ENCODE results near the gene CRB1. TPM values are rescaled to one million over a fixed set of nuclear protein-coding genes. Genes with fewer than 3 reads are reported as not detected.

Gene CRB1
- total and polyA plus RNA-seq, 2 donors from 2014 or later, result 0.16 to 1.2 TPM

DNA sequence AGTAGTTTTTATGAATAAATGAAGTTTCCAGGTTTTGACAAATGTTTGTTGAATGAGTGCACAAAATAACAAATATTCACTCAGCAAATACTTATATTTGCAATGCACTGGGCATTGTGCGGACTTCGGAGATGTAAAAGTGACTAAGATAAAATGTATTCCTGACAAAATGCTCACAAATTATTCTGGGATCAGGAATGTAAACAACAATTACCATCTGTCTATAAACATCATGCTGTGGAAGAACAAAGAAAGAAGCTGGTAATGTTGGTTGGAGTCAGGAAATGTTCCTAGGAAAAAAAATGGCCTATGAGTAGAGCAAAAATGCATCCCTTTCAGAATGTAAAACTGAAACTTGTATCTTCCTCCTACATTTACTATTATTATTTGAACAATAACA lies 68.5 kb downstream of the CRB1 start:
- FAIRE-seq, result no peak
- TF ChIP-seq CTCF (IDR thresholded peaks at IDR 0.05; ENCODE audit: borderline replicate concordance, extremely low read depth, insufficient read depth), result no peak
- Histone ChIP-seq H3K27me3 (ENCODE audit: control insufficient read depth, insufficient read depth, low read length) (no peaks in the 10 kb centered on the region), H3K36me3 (ENCODE audit: control insufficient read depth in 2 of 3, insufficient read depth in 3 of 3, low read length in 3 of 3) (no peaks in the 10 kb centered on the region), H3K9ac (ENCODE audit: low read length in 3 of 3) (no peak overlapping the region), H3K9me3 (ENCODE audit: control insufficient read depth in 2 of 3, insufficient read depth in 1 of 3, low read length in 3 of 3) (no peaks in the 10 kb centered on the region), H3K4me3 (ENCODE audit: low read length in 3 of 3) (no peak overlapping the region), H3K4me1 (ENCODE audit: control insufficient read depth in 2 of 3, insufficient read depth in 2 of 3, low read depth in 1 of 3, low read length in 3 of 3) (no peaks in the 10 kb centered on the region), H3K27ac (ENCODE audit: low read depth in 2 of 2, low read length in 2 of 2) (no peak overlapping the region)
- intact Hi-C loops (cut with DNase I), result no loop called here
- no peak for DNase-seq

- no peak for TF ChIP-seq CTCF (IDR thresholded peaks at IDR 0.05; ENCODE audit: borderline replicate concordance, extremely low read depth, insufficient read depth)
- no peaks in the 10 kb centered on the region for H3K4me1 ChIP-seq (ENCODE audit: control insufficient read depth in 2 of 3, insufficient read depth in 2 of 3, low read depth in 1 of 3, low read length in 3 of 3)
- intact Hi-C loops (cut with DNase I), result no loop called here
- no peaks in the 10 kb centered on the region for H3K9me3 ChIP-seq (ENCODE audit: control insufficient read depth in 2 of 3, insufficient read depth in 1 of 3, low read length in 3 of 3)
- H3K36me3 ChIP-seq (ENCODE audit: control insufficient read depth in 2 of 3, insufficient read depth in 3 of 3, low read length in 3 of 3), result no peaks in the 10 kb centered on the region
- no peaks in the 10 kb centered on the region for H3K27me3 ChIP-seq (ENCODE audit: control insufficient read depth, insufficient read depth, low read length)
- H3K4me3 ChIP-seq (ENCODE audit: low read length in 3 of 3), result no peak overlapping the region
- FAIRE-seq, result no peak
- DNase-seq, result no peak
- H3K27ac ChIP-seq (ENCODE audit: low read depth in 2 of 2, low read length in 2 of 2), result no peak overlapping the region
- no peak overlapping the region for H3K9ac ChIP-seq (ENCODE audit: low read length in 3 of 3)
Observed at GRCh38 chr1:197339106-197340060, 71.3 kb downstream of the CRB1 start.

- Histone ChIP-seq H3K9ac (ENCODE audit: low read length in 3 of 3) (no peak overlapping the region), H3K27me3 (ENCODE audit: control insufficient read depth, insufficient read depth, low read length) (no peaks in the 10 kb centered on the region), H3K36me3 (ENCODE audit: control insufficient read depth in 2 of 3, insufficient read depth in 3 of 3, low read length in 3 of 3) (no peaks in the 10 kb centered on the region), H3K9me3 (ENCODE audit: control insufficient read depth in 2 of 3, insufficient read depth in 1 of 3, low read length in 3 of 3) (no peaks in the 10 kb centered on the region), H3K27ac (ENCODE audit: low read depth in 2 of 2, low read length in 2 of 2) (no peak overlapping the region), H3K4me3 (ENCODE audit: low read length in 3 of 3) (no peak overlapping the region), H3K4me1 (ENCODE audit: control insufficient read depth in 2 of 3, insufficient read depth in 2 of 3, low read depth in 1 of 3, low read length in 3 of 3) (no peaks in the 10 kb centered on the region)
- no peak for TF ChIP-seq CTCF (IDR thresholded peaks at IDR 0.05; ENCODE audit: borderline replicate concordance, extremely low read depth, insufficient read depth)
- DNase-seq, result no peak
- no peak for FAIRE-seq
- intact Hi-C loops (cut with DNase I), result no loop called here
Observed at GRCh38 chr1:197341626-197342025, 73.6 kb downstream of the CRB1 start.

Measured in kidney (tissue), 14 donors.